Activated CD8-positive, alpha-beta memory T cell treated with anti-CD3 and anti-CD28 coated beads for 1 hour (primary cell): ENCODE measurements around the gene CALU.

Source experiments
- DNase-seq, 2 donors: peaks; one replicate each; pipeline ENCODE4 v3.0.0-alpha.2; 2020; ENCODE audit warnings: low read depth in 1 of 2; ENCODE audit errors: extremely low read depth in 1 of 2

The CALU gene

DNA sequence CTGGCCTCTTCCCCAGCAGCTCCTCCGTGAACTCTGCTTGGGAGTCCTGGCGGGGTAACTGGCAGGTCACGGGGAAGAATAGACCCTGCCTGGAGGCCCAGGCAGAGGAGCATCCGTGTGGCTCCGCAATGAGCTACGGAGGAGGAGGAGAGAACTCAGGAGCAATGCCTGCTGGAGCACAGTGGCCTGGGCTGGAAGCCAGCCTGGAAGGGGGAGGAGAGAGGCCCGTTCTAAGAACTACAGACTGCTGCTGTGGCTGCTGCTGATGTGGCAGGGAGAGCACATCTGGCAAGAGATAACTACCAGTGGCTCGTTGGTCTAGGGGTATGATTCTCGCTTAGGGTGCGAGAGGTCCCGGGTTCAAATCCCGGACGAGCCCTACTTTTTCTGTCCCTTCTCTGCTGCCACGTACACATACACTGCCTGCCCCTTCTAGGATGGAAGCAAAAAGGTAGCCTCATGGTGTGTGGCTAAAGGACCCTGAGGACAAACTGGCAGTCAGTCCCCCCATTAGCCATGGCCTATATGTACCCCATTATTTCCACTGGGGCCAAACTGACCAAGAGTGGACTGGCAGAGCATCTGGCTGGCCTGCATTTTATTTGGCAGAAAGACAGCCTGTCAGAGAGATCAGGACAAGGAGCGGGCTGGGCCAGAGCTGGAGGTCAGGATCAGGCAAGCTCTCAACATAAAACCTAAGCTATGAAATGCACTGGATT lies 44.1 kb downstream of the CALU start:
- DNase-seq, result no peak

DNA sequence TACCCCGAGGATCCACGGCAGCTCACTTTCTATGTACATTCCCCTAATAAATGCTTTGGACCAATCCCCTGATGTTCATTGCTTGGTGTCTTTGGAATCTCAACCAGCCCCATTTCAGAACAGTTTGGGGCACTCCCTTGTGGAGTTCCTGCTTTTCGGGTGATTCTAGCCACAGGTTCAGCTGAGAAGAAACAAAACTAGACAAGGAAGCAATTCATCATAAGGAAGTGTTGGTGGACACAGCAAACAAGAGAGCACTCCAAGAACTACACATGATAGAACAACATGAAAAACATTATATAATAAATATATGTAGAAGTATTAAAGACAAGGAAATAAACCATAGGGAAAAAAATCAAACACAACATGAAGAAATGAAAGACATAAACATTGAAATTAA lies 46.6 kb downstream of the CALU start:
- DNase-seq, result no peak

DNA sequence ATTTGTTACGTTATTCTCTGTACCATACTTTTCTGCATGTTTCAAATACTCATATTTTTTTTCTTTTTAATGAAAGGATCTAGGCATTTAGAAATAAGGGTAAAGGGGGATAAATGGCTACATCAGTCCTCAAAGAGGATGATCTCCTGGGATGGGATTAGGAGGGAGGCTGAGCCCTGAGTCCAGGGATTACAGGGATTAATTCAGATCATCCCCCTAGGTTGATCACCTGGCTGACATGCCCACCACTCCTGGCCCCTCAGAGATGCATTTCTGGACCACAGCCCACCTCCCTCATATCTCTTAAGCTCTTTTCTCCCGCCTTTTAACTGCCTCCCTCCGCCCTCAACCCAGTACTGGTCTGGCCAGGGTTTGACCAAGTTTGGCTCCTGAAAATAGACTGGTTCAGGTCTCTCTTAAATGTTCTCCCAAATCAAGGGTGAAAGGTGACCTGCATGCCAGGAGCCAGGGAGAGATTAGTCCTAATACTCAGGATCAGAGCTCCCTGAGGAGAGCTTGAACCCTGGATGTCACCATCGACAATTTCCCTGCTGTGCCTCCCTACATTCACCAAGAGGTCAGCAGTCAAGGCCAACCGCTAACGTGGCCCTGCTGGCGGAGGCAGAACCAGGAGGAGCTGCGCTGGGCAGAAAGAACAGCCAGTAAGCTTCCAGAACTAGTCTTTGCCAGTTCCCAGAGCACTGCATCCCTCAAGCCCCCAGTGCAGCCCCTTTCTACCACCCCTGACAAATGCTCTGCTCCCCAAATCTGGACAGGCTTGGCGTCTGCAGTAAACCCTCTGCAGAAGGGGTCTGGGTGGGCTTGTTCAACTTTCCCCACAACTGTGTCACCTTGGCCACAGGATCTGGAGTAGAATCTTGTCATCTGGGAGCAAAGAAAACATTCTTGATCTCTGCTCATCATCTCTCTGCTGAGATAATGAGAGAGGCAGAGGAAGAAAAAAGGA lies 49.6 kb downstream of the CALU start:
- no peak for DNase-seq

DNA sequence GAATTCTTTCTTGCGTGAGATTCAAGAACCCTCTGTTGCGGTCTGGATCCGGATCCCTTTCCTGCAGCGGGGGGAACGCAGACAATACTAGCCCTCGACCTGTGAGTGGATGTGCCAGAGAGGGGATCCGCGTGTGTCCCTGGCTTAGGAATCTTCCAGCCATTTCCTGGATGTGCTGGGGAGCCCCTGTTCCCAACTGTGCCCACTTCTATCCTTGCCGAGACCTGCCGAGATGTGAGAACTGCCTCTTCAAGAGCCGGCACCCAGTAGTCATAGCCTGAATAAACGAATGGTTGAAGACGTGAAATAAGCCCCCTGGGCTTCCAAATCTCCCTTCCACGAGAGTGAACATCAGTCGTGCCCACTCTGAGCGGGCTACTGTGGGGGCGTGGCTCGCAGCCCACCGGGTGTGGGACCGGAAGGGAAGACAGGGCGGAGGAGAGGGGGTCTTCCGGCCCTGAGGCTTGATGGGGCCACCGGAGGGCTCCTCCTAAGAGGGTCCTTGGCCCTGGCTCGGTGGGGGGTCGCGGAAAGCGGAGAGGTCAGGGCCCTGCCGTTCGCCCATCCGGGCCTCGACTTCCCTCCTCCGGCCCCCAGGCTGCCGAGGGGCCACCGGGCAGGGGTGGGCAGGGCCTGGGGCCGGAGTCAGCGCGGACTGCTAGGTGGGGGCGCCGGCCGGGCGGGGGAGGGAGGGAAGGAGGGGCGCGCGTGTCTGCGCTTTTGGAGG lies 51.3 kb downstream of the CALU start:
- DNase-seq, result no peak

DNA sequence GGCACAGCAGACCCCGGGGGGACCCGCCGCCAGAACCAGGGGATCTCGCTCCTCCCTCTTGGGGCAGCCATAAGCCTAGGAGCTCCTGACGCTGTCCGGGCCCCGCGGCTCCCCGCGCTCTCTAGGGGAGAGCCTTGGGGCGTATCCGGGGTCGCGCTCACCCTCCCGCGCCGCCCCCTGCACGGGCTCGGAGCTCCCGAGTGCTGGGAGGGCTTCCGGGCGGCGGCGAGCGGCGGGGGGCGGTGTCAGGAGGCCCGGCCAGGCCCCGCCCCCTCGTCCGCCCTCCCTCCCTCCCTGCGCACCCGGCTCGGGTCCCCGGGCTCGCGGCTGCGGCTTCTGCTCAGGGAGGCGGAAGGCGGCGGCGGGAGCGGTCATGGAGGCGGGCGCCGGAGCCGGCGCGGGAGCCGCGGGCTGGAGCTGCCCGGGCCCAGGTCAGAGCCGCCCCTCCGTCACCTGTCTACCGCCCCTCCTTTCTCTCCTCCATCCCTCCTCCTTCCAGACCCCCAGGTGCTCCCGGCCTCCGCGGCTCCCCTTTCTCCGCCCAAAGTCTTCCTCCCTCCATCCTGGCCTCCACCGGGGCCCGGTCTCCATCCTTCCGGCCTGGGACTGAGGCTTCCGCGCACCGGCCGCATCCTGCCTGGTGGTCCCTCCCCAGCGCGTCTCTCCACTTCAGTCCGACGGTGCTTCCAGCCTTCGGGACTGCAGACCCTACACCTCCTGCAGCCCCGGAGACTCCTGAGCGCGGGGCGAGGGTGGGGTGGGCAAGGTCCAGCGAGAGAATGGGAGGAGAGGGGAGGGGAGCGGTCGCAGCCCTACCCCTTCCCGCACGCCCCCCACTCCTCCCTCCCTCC lies 52.2 kb downstream of the CALU start, which contains the start of gene CCDC136:
TSS of gene CCDC136 (plus strand) at position 848 of the 851 bp plus-strand sequence. CDS start 444 bp downstream, outside the sequence.
- peak; percentile 37 to 65 for DNase-seq

DNA sequence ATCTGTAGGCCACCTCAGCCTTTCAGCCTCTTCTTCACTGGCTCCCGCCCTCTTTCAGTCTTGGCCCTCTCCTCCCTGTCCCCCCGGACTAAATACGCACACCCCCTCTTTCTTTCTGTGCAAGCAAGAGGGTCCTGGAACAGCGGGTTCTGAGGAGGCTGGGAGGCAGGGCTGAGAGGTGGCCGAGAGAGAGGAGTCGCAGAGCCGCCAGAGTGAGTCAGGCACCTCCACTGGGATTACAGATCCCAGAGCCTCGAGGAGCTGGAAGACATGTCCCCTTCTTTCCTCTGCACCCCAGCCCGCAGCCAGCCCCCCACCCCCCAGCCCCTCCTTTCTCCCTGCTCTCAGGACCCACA lies 52.8 kb downstream of the CALU start:
- no peak for DNase-seq

DNA sequence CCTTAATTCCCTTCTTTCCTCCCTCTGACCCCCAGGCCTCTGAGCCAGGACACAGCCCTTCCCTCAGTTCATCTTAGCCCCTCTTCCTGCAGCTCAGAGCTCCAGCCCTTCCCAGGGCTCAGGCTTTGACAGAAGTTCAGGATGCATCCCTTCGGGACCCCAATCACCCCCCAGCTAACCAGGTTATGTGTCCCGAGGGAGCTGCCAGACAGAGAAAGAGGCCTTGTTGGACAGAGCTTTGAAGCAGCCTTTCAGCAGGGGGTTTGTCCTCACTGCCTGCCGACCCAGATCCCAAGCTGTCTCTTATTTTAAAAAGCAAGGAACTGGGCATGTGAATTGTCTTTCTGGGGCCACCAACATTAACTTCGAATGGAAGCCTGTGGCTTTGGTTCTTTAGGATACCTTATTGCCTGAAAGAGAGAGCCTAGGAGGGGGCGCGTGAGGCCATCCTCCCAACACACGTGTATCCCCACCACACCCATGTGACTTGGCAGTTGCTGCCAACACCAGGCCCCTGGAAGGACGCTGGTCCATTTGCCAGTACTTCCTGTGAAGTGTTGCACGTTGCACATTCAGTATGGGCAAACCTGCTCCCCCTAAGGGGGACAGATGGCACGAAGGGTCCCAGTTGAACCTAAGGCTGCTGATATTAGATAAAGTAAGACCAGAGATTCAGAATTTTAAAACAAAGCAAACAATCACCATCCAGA lies 53.5 kb downstream of the CALU start:
- DNase-seq, result no peak

DNA sequence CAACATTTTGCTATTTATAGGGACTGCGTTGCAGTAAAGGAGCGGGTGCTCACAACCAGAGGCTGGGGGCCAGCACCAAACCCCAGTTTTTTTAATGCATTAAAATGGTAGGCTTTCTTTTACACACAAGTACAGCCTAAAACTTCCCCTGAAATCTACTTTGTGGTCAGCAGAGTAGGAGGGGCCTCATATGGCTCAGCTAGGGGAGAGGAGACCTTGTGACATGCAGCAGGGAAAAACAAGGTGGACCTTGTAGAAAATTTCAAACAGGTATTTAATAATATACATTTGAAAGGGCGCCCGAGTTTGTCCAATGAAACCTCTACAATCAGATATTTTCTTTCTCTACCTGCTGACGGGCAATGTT lies 54.0 kb downstream of the CALU start:
- DNase-seq, result no peak

DNA sequence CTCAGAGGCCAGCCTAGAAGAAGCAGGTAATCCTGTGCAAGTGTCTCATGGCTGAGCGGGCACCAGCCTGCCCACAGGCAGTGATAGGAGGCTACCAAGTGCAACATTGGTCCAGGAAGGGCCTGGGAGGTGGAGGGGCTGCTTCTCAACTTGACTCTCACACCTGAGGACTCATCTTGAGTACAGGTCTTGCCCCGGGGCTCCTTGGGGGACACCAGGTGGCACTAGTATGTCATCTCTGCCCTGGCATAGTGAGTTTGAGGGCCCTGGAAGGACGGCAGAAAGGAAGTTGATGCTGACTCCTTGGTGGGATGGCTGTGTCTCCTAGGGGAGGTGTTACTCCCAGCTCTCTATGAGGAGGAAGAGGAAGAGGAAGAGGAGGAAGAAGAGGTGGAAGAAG lies 54.9 kb downstream of the CALU start:
- DNase-seq, result no peak

DNA sequence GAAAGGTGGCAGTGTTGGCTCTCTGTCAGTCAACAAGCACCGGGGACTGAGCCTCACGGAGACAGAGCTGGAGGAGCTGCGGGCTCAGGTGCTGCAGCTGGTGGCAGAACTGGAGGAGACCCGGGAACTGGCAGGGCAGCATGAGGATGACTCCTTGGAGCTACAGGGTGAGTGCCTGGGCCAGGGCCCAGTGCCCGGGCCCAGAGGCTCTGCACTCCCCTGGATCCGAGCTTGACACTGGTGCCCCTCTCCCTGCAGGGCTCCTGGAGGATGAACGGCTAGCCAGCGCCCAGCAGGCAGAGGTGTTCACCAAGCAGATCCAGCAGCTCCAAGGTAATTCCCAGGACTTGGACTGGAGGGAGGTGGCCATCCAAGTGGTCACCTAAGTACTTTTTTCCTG lies 55.3 kb downstream of the CALU start:
- DNase-seq, result no peak

DNA sequence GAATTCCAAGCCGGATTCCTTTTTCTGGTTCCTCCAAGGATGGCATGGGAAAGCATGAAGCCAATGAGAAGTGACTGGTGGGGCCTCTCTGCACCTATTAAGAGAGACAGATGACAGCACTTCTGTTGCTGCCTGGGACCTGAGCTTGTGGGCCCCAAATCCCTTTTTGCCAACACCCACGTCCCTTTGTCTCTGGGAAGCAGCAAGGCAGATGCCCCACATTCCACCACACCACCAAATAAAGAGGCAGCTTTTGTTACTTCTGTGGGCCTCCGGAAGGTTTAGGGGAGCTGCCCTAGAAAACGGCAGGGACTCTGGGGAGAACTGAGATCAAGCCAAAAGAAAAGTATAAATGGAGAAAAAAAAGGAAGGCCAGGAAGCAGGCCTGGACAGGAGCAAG lies 56.0 kb downstream of the CALU start:
- DNase-seq, result no peak

DNA sequence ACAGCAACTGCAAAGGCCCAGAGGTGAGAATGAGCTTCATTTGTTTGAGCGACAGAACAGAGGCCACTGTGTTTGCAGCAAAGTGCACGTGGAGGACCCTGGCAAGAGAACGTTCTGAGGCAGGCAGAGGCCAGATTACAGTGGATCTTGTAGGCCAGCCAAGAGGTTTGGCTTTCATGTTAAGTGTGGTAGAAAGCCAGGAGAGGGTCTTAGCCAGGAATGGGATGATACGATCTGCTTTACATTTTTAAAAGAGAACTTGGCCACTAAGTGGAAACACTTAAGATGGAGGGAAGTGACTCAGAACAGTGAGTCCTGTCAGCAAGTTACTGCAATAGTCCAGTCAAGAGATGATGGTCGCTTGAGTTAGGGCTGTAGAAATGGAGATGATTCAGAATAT lies 57.2 kb downstream of the CALU start:
- DNase-seq, result no peak

DNA sequence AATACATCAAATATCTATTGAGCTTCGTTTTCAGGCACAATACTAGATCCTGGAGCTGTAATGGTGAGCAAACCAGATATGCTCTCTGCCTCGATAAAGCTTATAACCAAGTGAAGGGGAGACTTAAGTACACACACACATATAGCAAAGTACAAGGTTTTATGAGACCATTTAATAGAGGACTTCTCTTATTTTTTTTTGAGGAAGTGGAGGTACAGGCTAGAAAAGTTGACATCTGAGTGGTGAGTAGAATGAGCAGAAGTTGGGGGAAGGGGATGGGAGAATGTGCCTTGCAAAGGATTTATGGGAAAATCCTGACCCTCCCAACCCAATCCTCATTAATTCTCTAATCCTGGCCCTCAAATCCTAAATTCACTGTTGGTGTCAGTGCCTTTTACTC lies 60.3 kb downstream of the CALU start:
- no peak for DNase-seq

DNA sequence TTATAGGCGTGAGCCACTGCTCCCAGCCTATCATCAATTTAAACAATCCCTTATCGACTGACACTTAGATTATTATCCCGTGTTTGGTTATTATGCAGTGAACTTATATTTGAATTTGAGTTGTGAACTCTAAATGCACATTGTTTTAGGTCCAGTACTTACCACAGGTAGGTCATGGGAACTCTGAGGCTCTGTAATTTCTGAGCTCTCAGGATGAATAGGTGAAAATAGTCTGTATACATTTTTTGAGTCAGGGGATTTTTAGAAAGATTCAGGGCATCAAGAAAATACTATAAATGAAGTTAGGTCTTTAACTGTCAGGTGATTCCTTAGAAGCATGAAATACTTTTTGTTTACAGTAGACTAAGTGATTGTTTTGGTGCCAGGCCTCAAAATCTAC lies 61.4 kb downstream of the CALU start:
- DNase-seq, result no peak

DNA sequence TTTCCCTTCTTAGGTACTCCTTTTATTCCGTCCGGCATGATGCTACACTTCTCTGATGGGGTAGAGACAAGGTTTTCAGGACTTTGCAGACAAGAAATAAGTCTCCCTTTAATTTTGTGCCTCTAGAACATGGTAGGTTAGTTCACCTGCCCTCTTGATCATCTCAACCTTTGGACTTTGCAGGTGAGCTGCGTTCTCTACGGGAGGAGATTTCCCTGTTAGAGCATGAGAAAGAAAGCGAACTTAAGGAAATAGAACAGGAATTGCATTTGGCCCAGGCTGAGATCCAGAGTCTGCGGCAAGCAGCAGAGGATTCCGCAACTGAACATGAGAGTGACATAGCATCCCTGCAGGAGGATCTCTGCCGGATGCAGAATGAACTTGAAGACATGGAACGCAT lies 61.8 kb downstream of the CALU start:
- no peak for DNase-seq

DNA sequence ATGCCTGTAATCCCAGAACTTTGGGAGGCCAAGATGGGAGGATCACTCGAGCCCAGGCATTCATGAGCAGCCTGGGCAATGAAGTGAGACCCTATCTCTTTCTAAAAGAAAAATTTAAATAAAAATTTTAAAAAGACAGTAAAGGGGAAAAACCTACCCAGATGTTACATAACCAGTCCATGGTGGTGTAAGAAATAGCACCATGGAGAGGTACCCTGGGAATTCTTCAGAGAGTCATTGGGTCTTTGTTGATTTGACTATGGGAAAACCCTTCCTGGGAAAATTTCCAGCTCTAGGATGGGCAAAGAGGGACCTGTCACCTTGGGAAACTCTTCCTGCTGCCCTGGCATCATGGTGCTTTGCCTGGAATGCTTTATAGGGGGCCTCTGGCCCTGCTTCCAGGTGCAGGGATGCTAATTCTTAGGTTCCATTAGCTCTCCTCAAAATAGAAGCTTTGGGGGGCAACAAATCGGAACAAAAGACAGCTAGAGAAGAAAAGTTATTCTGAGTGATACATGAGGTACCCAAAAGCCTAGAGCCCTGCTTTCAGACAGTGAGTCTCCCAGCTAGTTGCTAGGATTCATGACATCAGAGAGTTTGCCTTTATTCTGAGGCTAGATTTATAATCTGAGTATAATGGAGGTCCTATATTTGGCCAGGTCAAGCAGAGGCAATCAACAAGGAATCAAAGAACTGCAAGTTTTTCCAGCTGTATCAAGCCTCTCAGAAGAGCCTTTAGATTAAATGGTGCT lies 62.7 kb downstream of the CALU start:
- DNase-seq, result no peak

DNA sequence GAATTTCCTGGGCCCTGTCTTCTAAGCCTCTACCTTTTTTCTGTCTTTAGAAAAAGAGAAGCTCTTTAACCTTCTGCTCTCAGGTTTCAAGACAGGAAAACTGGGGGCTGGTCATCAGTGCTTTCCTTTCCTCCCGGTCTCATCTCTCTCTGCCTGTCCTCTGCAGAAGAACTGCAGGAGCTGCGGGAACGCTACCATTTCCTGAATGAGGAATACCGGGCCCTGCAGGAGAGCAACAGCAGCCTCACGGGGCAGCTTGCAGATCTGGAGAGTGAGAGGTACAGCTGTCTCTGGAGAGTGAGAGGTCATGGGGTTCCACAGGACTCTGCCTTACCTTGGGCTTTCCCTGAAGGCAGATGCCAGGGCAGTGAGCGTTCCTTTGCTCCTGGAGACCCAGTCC lies 65.3 kb downstream of the CALU start:
- DNase-seq, result no peak

DNA sequence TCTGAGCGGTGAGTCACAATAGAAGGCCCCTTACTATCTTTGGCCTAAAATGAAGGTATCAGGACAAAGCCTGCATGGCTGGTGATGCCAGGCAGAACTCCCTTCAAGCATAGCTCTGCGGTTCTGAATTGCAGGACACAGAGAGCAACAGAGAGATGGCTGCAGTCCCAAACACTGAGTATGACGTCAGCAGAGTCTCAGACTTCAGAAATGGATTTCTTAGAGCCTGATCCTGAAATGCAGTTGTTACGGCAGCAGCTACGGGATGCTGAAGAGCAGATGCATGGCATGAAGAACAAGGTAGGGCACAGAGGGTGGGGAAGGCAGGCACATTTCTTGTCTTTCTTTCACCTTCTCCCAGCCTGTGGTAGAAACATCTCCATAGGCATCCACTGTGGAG lies 66.1 kb downstream of the CALU start:
- DNase-seq, result no peak

DNA sequence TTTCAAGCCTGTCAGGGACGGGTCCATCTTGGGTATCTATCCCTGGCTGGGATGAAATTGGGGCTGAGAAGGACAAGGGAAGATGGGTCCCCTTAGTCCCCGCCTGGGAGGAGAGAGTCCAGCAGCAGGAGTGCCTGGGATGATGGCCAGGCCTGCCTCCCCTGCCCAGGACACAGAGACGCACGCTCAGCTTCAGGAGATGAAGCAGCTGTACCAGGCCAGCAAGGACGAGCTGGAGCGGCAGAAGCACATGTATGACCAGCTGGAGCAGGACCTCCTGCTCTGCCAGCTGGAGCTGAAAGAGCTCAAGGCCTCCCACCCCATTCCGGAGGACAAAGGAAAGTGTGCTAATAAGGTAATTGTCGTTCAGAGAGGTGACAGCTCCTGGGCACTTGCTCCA lies 68.0 kb downstream of the CALU start:
- DNase-seq, result no peak
